ENCODE data around the gene LONP2. TPM values are rescaled to one million over a fixed set of nuclear protein-coding genes. Genes with fewer than 3 reads are reported as not detected.
A peak's percentile ranks its signal among the peaks of the same experiment; 100 is the strongest.

Gene LONP2
- total and polyA plus RNA-seq, 2 of the 13 experiments (the other 11 are each of a cell fraction or from before 2014, with no cell fraction given), result 39.2 to 63.3 TPM

DNA sequence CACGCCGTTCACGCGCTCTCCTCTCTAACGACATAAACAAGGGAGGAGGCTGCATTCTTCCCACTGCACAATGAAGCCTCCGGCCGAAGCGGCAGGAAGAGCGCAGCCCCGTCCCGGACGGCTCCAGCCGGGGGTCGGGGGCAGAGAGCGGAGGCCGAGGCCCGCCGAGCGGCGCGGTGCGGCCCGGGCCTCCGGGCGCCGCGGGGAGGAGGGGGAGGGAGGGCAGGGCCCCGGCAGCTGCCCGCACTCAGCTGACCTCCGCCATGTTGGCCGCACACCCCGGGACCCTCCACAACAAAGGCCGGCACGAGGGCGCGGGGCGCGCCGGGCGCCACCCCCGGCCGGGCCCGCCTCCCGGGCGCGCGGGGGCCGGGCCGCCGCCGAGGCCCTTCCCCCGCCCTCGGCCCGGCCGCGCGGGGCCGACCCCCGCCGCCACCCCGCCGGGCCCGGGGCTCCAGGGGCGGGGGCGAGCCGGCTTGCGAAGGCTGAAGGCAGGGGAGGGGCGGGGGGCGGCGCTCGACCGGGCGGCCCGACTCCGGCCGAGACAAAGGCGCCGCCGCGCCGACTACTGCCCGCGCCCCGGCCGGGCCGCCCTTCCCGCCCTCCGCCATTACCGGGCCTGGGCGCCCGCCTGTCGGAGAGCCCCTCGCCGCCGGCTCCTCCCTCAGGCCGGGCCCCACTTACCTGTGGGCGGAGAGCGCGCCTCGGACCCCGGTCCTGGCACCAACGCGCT lies 140.6 kb downstream of the LONP2 start (continued):
- TF ChIP-seq, protein P1, sequence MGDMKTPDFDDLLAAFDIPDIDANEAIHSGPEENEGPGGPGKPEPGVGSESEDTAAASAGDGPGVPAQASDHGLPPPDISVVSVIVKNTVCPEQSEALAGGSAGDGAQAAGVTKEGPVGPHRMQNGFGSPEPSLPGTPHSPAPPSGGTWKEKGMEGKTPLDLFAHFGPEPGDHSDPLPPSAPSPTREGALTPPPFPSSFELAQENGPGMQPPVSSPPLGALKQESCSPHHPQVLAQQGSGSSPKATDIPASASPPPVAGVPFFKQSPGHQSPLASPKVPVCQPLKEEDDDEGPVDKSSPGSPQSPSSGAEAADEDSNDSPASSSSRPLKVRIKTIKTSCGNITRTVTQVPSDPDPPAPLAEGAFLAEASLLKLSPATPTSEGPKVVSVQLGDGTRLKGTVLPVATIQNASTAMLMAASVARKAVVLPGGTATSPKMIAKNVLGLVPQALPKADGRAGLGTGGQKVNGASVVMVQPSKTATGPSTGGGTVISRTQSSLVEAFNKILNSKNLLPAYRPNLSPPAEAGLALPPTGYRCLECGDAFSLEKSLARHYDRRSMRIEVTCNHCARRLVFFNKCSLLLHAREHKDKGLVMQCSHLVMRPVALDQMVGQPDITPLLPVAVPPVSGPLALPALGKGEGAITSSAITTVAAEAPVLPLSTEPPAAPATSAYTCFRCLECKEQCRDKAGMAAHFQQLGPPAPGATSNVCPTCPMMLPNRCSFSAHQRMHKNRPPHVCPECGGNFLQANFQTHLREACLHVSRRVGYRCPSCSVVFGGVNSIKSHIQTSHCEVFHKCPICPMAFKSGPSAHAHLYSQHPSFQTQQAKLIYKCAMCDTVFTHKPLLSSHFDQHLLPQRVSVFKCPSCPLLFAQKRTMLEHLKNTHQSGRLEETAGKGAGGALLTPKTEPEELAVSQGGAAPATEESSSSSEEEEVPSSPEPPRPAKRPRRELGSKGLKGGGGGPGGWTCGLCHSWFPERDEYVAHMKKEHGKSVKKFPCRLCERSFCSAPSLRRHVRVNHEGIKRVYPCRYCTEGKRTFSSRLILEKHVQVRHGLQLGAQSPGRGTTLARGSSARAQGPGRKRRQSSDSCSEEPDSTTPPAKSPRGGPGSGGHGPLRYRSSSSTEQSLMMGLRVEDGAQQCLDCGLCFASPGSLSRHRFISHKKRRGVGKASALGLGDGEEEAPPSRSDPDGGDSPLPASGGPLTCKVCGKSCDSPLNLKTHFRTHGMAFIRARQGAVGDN (CRISPR knock-in tag; IDR thresholded peaks at IDR 0.05), result peak; percentile 34; the same call in 1 of the 2 replicates
- TF ChIP-seq POLR2A (IDR thresholded peaks at IDR 0.05; ENCODE audit: insufficient read depth in 1 of 2, low read depth in 2 of 2, low read length in 2 of 2) (peak in 1 of 2 experiments; percentile 52; a peak in 2 of 4 replicates), ARNT2 (CRISPR knock-in tag; IDR thresholded peaks at IDR 0.05; ENCODE audit: low read depth) (0 out of 2 replicates have a peak, but pooled peaks have one; percentile 79), ATF7-NPFF (CRISPR knock-in tag; IDR thresholded peaks at IDR 0.05; ENCODE audit: low read depth) (0 out of 2 replicates have a peak, but pooled peaks have one; percentile 62), ZNF143 (CRISPR knock-in tag; IDR thresholded peaks at IDR 0.05) (no peak)
- TF ChIP-seq, protein P2, sequence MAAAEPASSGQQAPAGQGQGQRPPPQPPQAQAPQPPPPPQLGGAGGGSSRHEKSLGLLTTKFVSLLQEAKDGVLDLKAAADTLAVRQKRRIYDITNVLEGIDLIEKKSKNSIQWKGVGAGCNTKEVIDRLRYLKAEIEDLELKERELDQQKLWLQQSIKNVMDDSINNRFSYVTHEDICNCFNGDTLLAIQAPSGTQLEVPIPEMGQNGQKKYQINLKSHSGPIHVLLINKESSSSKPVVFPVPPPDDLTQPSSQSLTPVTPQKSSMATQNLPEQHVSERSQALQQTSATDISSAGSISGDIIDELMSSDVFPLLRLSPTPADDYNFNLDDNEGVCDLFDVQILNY (CRISPR knock-in tag; conservative IDR thresholded peaks at IDR 0.05), result peak; percentile 29; the same call in 1 of the 2 replicates
- TF ChIP-seq, protein P3, sequence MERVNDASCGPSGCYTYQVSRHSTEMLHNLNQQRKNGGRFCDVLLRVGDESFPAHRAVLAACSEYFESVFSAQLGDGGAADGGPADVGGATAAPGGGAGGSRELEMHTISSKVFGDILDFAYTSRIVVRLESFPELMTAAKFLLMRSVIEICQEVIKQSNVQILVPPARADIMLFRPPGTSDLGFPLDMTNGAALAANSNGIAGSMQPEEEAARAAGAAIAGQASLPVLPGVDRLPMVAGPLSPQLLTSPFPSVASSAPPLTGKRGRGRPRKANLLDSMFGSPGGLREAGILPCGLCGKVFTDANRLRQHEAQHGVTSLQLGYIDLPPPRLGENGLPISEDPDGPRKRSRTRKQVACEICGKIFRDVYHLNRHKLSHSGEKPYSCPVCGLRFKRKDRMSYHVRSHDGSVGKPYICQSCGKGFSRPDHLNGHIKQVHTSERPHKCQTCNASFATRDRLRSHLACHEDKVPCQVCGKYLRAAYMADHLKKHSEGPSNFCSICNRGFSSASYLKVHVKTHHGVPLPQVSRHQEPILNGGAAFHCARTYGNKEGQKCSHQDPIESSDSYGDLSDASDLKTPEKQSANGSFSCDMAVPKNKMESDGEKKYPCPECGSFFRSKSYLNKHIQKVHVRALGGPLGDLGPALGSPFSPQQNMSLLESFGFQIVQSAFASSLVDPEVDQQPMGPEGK (CRISPR knock-in tag; IDR thresholded peaks at IDR 0.05), result 0 out of 2 replicates have a peak, but pooled peaks have one; percentile 29
- TF ChIP-seq, protein P4, sequence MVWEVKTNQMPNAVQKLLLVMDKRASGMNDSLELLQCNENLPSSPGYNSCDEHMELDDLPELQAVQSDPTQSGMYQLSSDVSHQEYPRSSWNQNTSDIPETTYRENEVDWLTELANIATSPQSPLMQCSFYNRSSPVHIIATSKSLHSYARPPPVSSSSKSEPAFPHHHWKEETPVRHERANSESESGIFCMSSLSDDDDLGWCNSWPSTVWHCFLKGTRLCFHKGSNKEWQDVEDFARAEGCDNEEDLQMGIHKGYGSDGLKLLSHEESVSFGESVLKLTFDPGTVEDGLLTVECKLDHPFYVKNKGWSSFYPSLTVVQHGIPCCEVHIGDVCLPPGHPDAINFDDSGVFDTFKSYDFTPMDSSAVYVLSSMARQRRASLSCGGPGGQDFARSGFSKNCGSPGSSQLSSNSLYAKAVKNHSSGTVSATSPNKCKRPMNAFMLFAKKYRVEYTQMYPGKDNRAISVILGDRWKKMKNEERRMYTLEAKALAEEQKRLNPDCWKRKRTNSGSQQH (CRISPR knock-in tag; IDR thresholded peaks at IDR 0.05; ENCODE audit: low read depth), result peak; percentile 53; the same call in 1 of the 2 replicates
- TF ChIP-seq, protein P5, sequence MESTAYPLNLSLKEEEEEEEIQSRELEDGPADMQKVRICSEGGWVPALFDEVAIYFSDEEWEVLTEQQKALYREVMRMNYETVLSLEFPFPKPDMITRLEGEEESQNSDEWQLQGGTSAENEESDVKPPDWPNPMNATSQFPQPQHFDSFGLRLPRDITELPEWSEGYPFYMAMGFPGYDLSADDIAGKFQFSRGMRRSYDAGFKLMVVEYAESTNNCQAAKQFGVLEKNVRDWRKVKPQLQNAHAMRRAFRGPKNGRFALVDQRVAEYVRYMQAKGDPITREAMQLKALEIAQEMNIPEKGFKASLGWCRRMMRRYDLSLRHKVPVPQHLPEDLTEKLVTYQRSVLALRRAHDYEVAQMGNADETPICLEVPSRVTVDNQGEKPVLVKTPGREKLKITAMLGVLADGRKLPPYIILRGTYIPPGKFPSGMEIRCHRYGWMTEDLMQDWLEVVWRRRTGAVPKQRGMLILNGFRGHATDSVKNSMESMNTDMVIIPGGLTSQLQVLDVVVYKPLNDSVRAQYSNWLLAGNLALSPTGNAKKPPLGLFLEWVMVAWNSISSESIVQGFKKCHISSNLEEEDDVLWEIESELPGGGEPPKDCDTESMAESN (CRISPR knock-in tag; conservative IDR thresholded peaks at IDR 0.05), result peak; percentile 14; the same call in 1 of the 2 replicates
- TF ChIP-seq, protein P6, sequence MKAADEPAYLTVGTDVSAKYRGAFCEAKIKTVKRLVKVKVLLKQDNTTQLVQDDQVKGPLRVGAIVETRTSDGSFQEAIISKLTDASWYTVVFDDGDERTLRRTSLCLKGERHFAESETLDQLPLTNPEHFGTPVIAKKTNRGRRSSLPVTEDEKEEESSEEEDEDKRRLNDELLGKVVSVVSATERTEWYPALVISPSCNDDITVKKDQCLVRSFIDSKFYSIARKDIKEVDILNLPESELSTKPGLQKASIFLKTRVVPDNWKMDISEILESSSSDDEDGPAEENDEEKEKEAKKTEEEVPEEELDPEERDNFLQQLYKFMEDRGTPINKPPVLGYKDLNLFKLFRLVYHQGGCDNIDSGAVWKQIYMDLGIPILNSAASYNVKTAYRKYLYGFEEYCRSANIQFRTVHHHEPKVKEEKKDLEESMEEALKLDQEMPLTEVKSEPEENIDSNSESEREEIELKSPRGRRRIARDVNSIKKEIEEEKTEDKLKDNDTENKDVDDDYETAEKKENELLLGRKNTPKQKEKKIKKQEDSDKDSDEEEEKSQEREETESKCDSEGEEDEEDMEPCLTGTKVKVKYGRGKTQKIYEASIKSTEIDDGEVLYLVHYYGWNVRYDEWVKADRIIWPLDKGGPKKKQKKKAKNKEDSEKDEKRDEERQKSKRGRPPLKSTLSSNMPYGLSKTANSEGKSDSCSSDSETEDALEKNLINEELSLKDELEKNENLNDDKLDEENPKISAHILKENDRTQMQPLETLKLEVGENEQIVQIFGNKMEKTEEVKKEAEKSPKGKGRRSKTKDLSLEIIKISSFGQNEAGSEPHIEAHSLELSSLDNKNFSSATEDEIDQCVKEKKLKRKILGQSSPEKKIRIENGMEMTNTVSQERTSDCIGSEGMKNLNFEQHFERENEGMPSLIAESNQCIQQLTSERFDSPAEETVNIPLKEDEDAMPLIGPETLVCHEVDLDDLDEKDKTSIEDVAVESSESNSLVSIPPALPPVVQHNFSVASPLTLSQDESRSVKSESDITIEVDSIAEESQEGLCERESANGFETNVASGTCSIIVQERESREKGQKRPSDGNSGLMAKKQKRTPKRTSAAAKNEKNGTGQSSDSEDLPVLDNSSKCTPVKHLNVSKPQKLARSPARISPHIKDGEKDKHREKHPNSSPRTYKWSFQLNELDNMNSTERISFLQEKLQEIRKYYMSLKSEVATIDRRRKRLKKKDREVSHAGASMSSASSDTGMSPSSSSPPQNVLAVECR (CRISPR knock-in tag; IDR thresholded peaks at IDR 0.05; ENCODE audit: borderline replicate concordance), result peak; percentile 48; the same call in 1 of the 2 replicates
